ENCODE data around the gene HSPB3. TPM values are rescaled to one million over a fixed set of nuclear protein-coding genes. Genes with fewer than 3 reads are reported as not detected.

Gene HSPB3
- total and polyA plus RNA-seq, 2 of the 8 experiments (the other 6 are each of a cell fraction or from before 2014, with no cell fraction given) = not detected

DNA sequence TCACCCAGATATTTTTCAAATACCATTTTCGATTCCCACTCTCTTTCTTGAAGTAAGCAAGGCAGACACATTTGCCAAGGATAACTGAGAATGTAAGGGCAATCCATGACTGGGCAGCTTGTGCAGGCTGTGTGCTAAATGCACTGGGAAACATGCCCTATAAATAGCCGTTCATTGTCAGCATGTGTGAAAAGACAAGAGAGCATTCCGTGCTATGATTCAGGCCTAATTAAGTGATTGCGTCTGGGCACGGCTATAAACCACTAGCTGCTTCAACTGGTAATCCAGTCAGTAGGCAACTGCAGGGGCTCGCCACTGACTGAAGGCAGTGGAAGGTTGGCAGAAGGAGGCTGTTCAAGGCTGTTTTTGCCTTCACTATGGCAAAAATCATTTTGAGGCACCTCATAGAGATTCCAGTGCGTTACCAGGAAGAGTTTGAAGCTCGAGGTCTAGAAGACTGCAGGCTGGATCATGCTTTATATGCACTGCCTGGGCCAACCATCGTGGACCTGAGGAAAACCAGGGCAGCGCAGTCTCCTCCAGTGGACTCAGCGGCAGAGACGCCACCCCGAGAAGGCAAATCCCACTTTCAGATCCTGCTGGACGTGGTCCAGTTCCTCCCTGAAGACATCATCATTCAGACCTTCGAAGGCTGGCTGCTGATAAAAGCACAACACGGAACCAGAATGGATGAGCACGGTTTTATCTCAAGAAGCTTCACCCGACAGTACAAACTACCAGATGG, at the start of gene HSPB3 (continued):
- TF ChIP-seq, protein P1, sequence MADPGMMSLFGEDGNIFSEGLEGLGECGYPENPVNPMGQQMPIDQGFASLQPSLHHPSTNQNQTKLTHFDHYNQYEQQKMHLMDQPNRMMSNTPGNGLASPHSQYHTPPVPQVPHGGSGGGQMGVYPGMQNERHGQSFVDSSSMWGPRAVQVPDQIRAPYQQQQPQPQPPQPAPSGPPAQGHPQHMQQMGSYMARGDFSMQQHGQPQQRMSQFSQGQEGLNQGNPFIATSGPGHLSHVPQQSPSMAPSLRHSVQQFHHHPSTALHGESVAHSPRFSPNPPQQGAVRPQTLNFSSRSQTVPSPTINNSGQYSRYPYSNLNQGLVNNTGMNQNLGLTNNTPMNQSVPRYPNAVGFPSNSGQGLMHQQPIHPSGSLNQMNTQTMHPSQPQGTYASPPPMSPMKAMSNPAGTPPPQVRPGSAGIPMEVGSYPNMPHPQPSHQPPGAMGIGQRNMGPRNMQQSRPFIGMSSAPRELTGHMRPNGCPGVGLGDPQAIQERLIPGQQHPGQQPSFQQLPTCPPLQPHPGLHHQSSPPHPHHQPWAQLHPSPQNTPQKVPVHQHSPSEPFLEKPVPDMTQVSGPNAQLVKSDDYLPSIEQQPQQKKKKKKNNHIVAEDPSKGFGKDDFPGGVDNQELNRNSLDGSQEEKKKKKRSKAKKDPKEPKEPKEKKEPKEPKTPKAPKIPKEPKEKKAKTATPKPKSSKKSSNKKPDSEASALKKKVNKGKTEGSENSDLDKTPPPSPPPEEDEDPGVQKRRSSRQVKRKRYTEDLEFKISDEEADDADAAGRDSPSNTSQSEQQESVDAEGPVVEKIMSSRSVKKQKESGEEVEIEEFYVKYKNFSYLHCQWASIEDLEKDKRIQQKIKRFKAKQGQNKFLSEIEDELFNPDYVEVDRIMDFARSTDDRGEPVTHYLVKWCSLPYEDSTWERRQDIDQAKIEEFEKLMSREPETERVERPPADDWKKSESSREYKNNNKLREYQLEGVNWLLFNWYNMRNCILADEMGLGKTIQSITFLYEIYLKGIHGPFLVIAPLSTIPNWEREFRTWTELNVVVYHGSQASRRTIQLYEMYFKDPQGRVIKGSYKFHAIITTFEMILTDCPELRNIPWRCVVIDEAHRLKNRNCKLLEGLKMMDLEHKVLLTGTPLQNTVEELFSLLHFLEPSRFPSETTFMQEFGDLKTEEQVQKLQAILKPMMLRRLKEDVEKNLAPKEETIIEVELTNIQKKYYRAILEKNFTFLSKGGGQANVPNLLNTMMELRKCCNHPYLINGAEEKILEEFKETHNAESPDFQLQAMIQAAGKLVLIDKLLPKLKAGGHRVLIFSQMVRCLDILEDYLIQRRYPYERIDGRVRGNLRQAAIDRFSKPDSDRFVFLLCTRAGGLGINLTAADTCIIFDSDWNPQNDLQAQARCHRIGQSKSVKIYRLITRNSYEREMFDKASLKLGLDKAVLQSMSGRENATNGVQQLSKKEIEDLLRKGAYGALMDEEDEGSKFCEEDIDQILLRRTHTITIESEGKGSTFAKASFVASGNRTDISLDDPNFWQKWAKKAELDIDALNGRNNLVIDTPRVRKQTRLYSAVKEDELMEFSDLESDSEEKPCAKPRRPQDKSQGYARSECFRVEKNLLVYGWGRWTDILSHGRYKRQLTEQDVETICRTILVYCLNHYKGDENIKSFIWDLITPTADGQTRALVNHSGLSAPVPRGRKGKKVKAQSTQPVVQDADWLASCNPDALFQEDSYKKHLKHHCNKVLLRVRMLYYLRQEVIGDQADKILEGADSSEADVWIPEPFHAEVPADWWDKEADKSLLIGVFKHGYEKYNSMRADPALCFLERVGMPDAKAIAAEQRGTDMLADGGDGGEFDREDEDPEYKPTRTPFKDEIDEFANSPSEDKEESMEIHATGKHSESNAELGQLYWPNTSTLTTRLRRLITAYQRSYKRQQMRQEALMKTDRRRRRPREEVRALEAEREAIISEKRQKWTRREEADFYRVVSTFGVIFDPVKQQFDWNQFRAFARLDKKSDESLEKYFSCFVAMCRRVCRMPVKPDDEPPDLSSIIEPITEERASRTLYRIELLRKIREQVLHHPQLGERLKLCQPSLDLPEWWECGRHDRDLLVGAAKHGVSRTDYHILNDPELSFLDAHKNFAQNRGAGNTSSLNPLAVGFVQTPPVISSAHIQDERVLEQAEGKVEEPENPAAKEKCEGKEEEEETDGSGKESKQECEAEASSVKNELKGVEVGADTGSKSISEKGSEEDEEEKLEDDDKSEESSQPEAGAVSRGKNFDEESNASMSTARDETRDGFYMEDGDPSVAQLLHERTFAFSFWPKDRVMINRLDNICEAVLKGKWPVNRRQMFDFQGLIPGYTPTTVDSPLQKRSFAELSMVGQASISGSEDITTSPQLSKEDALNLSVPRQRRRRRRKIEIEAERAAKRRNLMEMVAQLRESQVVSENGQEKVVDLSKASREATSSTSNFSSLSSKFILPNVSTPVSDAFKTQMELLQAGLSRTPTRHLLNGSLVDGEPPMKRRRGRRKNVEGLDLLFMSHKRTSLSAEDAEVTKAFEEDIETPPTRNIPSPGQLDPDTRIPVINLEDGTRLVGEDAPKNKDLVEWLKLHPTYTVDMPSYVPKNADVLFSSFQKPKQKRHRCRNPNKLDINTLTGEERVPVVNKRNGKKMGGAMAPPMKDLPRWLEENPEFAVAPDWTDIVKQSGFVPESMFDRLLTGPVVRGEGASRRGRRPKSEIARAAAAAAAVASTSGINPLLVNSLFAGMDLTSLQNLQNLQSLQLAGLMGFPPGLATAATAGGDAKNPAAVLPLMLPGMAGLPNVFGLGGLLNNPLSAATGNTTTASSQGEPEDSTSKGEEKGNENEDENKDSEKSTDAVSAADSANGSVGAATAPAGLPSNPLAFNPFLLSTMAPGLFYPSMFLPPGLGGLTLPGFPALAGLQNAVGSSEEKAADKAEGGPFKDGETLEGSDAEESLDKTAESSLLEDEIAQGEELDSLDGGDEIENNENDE (IDR thresholded peaks at IDR 0.05; ENCODE audit: insufficient replicate concordance, low read length) = no peak
- TF ChIP-seq, protein P2, sequence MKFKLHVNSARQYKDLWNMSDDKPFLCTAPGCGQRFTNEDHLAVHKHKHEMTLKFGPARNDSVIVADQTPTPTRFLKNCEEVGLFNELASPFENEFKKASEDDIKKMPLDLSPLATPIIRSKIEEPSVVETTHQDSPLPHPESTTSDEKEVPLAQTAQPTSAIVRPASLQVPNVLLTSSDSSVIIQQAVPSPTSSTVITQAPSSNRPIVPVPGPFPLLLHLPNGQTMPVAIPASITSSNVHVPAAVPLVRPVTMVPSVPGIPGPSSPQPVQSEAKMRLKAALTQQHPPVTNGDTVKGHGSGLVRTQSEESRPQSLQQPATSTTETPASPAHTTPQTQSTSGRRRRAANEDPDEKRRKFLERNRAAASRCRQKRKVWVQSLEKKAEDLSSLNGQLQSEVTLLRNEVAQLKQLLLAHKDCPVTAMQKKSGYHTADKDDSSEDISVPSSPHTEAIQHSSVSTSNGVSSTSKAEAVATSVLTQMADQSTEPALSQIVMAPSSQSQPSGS (IDR thresholded peaks at IDR 0.05; ENCODE audit: low read length) = no peak
- TF ChIP-seq BRCA1 (IDR thresholded peaks at IDR 0.05; ENCODE audit: low read depth, low read length) (no peak), FOSL1 (IDR thresholded peaks at IDR 0.05; ENCODE audit: insufficient read depth, low read depth, low read length) (no peak), EZH2 (IDR thresholded peaks at IDR 0.05; ENCODE audit: low read depth, low read length, severe bottlenecking) (no peak), TCF12 (IDR thresholded peaks at IDR 0.05; ENCODE audit: low read depth, low read length) (no peak), CHD2 (IDR thresholded peaks at IDR 0.05; ENCODE audit: low read length) (no peak), ATF3 (IDR thresholded peaks at IDR 0.05; ENCODE audit: insufficient read depth, low read depth, low read length) (no peak)

Data from H1 (cell line).